Endothelial cell of umbilical vein (primary cell): Measurements from ENCODE around the gene GRM6. TPM values are rescaled to one million over a fixed set of nuclear protein-coding genes. Genes with fewer than 3 reads are reported as not detected.

Source experiments
- Bru-seq: library from RNA; stranded (reverse); fragments of 400-500 nt; gene quantifications from one replicate; lab custom pipeline; 2021; lab: Mats Ljungman, UMichigan
- BruChase-seq, 2 experiments: library from RNA; stranded (reverse); fragments of 400-500 nt; gene quantifications; one replicate each; lab custom pipeline; 2021; lab: Mats Ljungman, UMichigan
- BruUV-seq: library from RNA; stranded (reverse); fragments of 400-500 nt; replicated peaks from 2 replicates; lab custom pipeline; 2021; lab: Mats Ljungman, UMichigan
- CTCF ChIA-PET: fragments of 300-600, 350-600 bp; sonication (Branson Sonifier 250); formaldehyde crosslinking; loops from one replicate; lab custom pipeline; 2021; ENCODE audit warnings: antibody characterized with exemption, inconsistent platforms; lab: Charles Lee
- POLR2A ChIA-PET: fragments of 300-600, 350-600 bp; sonication (Branson Sonifier 250); formaldehyde crosslinking; loops from one replicate; lab custom pipeline; 2021; ENCODE audit warnings: antibody characterized with exemption, inconsistent platforms; lab: Charles Lee
- DNase-seq: peaks from one replicate; pipeline ENCODE4 v3.0.0-alpha.2; 2011; ENCODE audit warnings: low read depth, low spot score
- FAIRE-seq: peaks from 2 replicates; lab custom pipeline; 2011; peaks lifted over from hg19 to GRCh38; lab: Jason Lieb, UNC
- H2AFZ ChIP-seq: 2 replicates; pipeline ENCODE4 v1.6.0; 2012; ENCODE audit warnings: low read depth, low read length, control low read depth, inconsistent platforms
- H3K27ac ChIP-seq: 2 replicates; pipeline ENCODE4 v1.5.1; 2011; ENCODE audit warnings: low read depth, mild to moderate bottlenecking, control low read depth, low read length, moderate library complexity; ENCODE audit not compliant: insufficient read depth
- H3K27me3 ChIP-seq, 2 experiments: 2 replicates each; pipeline versions ENCODE4 v1.6.0 to v1.6.1; 2011; ENCODE audit warnings: low read length in 2 of 2, mixed read lengths in 1 of 2; ENCODE audit not compliant: control insufficient read depth in 2 of 2, insufficient read depth in 2 of 2
- H3K36me3 ChIP-seq, 2 experiments: 2 replicates in 1 of 2; 3 replicates in 1 of 2; pipeline ENCODE4 v1.5.1; 2011; ENCODE audit warnings: low read length in 2 of 2, mild to moderate bottlenecking in 1 of 2, moderate library complexity in 1 of 2; ENCODE audit not compliant: control insufficient read depth in 2 of 2, insufficient read depth in 2 of 2; ENCODE audit errors: extremely low read depth in 1 of 2
- H3K4me1 ChIP-seq: 3 replicates; pipeline ENCODE4 v1.5.1; 2011; ENCODE audit warnings: mild to moderate bottlenecking, low read length; ENCODE audit not compliant: control insufficient read depth, insufficient read depth; ENCODE audit errors: extremely low read depth
- H3K4me2 ChIP-seq: 2 replicates; pipeline ENCODE4 v1.6.1; 2011; ENCODE audit warnings: low read length, control low read depth, mixed read lengths; ENCODE audit not compliant: insufficient read depth
- H3K4me3 ChIP-seq, 3 experiments: fragments of 200-600 bp in 1 of 3; sonication (generic), shearing (Covaris generic) in 1 of 3; replicated peaks in 1 of 3; 2 replicates each; pipeline ENCODE4 v1.5.1; 2011 to 2016; ENCODE audit warnings: control low read depth in 3 of 3, low read length in 3 of 3, mild to moderate bottlenecking in 2 of 3, inconsistent platforms in 1 of 3, low read depth in 1 of 3, moderate library complexity in 1 of 3; ENCODE audit not compliant: insufficient read depth in 1 of 3
- H3K79me2 ChIP-seq: 2 replicates; pipeline ENCODE4 v1.6.0; 2012; ENCODE audit warnings: low read length, inconsistent platforms; ENCODE audit not compliant: control insufficient read depth, insufficient read depth
- H3K9ac ChIP-seq: replicated peaks from 2 replicates; pipeline ENCODE3; 2011; ENCODE audit warnings: low read length, control low read depth; ENCODE audit not compliant: insufficient read depth; ENCODE audit errors: extremely low read depth
- H3K9me1 ChIP-seq: replicated peaks from 3 replicates; pipeline ENCODE4 v1.6.0; 2011; ENCODE audit warnings: mild to moderate bottlenecking, low read length; ENCODE audit not compliant: control insufficient read depth, insufficient read depth; ENCODE audit errors: extremely low read depth
- H3K9me3 ChIP-seq: replicated peaks from 2 replicates; pipeline ENCODE4 v1.5.1; 2012; ENCODE audit warnings: low read length, inconsistent platforms; ENCODE audit not compliant: control insufficient read depth, insufficient read depth
- H4K20me1 ChIP-seq: replicated peaks from 2 replicates; pipeline ENCODE3; 2011; ENCODE audit warnings: mild to moderate bottlenecking, low read length; ENCODE audit not compliant: control insufficient read depth, insufficient read depth; ENCODE audit errors: extremely low read depth
- EZH2 ChIP-seq: IDR thresholded peaks from 2 replicates; pipeline ENCODE4 v1.6.1; 2012; ENCODE audit warnings: borderline replicate concordance, low read depth, mild to moderate bottlenecking, moderate library complexity, low read length, inconsistent platforms; ENCODE audit not compliant: severe bottlenecking
- GATA2 ChIP-seq: IDR thresholded peaks from 2 replicates; pipeline ENCODE4 v1.7.0; 2011; ENCODE audit warnings: low read depth, mild to moderate bottlenecking, moderate library complexity, mixed read lengths, low read length; ENCODE audit not compliant: insufficient read length, insufficient read depth
- POLR2A ChIP-seq: IDR thresholded peaks from 2 replicates; pipeline ENCODE4 v1.6.1; 2012; ENCODE audit warnings: low read depth, mild to moderate bottlenecking, control low read depth, low read length
- dilution Hi-C: fragments of 300-500 bp; cut with MboI; formaldehyde crosslinking; loops from one replicate; pipeline ENCODE4 v1.15.0; 2019; ENCODE audit warnings: low sequenced_read_pairs; ENCODE audit not compliant: extremely low pct_ligation_motif_present
- intact Hi-C: fragments of 100-400 bp; cut with micrococcal nuclease; formaldehyde crosslinking; loops from one replicate; pipeline ENCODE4 v1.10.0; 2022
- long read RNA-seq: library from polyadenylated mRNA; stranded (forward); transcript quantifications from one replicate; pipeline ENCODE4 v2.0.0, GENCODE V29; 2021
- polyA minus RNA-seq, 3 experiments: library from RNA; depleted of rRNA, polyadenylated mRNA; stranded (reverse); fragments of >200 nt; gene quantifications; 1 replicate in 1 of 3; 2 replicates in 2 of 3; pipeline ENCODE4 v1.2.3, GENCODE V29; 2011
- polyA plus RNA-seq, 4 experiments: library from polyadenylated mRNA; depleted of rRNA in 3 of 4; stranded (reverse) in 3 of 4; unstranded in 1 of 4; fragments of >200 nt; gene quantifications; 2 replicates each; pipeline versions ENCODE4 v1.2.1 to v1.2.3, GENCODE V29; 2011 to 2012; ENCODE audit warnings: missing spikeins in 1 of 4
- total RNA-seq: library from RNA; stranded (reverse); gene quantifications from 2 replicates; pipeline ENCODE4 v1.2.3, GENCODE V29; 2021
- TF ChIP-seq, protein P1 (sequence below): IDR thresholded peaks from 2 replicates; pipeline ENCODE4 v1.6.1; 2011; ENCODE audit not compliant: insufficient read depth, insufficient read length
- TF ChIP-seq, protein P2 (sequence below), 2 donors: IDR thresholded peaks; 1 replicate in 1 of 2; 2 replicates in 1 of 2; pipeline ENCODE4 v1.5.1; 2011; ENCODE audit warnings: low read length in 2 of 2, mild to moderate bottlenecking in 2 of 2, moderate library complexity in 2 of 2, control low read depth in 1 of 2, inconsistent platforms in 1 of 2, low read depth in 1 of 2; ENCODE audit not compliant: insufficient read depth in 1 of 2; ENCODE audit errors: extremely low read depth in 1 of 2

The GRM6 gene
- not detected in 2 replicates for total RNA-seq
- not detected in 2 replicates for polyA plus RNA-seq
- polyA plus RNA-seq (2011; cell fraction: cytosol; rRNA removed), result not detected in 2 replicates
- not detected in 2 replicates for polyA plus RNA-seq (2011; cell fraction: nucleus; rRNA removed)
- not detected in 2 replicates for polyA plus RNA-seq (2012)
- polyA minus RNA-seq, result not detected in 2 replicates
- not detected for polyA minus RNA-seq (2011; cell fraction: cytosol; rRNA and poly(A)+ RNA removed)
- polyA minus RNA-seq (2011; cell fraction: nucleus; rRNA and poly(A)+ RNA removed), result not detected in 2 replicates
- not detected for Bru-seq, nascent RNA
- not detected for BruChase-seq, experiment 1, labeled RNA remaining after a 6-hour chase
- BruChase-seq, experiment 2, labeled RNA remaining after a 2-hour chase, result not detected
- long read RNA-seq, result 0 reads

DNA sequence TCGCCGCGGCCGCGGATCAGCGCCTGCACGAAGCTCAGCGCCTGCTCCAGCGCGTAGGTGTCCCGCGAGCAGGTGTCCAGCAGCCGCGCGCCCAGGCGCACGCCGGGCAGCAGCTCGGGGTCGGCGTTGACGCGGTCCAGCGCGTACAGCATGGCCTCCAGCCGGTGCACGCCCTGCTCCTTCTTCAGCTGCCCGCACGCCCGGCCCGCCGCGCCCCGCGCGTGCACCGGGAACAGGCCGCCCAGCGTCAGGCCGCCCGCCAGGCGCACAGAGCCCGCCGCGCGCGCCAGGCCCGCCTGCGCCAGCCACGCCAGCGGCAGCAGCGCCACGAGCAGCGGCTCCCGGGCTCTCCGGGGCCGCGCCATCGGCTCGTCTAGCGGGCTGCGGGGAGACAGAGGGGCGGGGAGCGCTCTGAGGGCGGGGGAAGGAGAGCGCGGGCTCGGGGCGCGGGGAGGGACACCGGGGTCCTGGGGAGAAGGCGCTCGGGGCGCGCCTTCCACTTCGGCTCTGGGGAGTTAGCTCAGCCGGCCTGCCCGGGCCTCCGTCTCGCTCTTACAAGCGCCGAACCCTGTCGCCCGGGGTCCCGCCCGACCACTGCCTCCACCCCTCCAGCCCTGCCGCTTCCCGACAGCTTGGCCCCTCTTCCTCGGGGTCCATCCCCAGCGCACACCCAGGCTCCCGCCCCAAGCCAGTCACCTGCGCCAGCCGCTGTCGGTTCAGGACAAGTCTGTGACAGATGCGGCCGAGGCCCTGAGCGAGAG lies at the start of gene GRM6:
Gene GRM6 (minus strand): TSS at position 741 of the 761 bp plus-strand sequence. CDS start 376 bp downstream, at position 365.
- no peak within 1 kb of the TSS for H3K9ac ChIP-seq
- no peaks in the 10 kb centered on the region for H3K9me1 ChIP-seq
- no peak within 1 kb of the TSS for H3K4me3 ChIP-seq
- no peaks in the 10 kb centered on the region for H3K27me3 ChIP-seq
- no peak for FAIRE-seq
- no peak for DNase-seq
- no TSS peak for BruUV-seq
- H4K20me1 ChIP-seq, result no peaks in the 10 kb centered on the region
- dilution Hi-C loops, result no loop called here
- H3K27ac ChIP-seq, result no peak within 1 kb of the TSS
- ChIA-PET CTCF (no interaction called here), POLR2A (no interaction called here)
- TF ChIP-seq POLR2A, result no peak
- no peak for TF ChIP-seq GATA2
- TF ChIP-seq, protein P1, sequence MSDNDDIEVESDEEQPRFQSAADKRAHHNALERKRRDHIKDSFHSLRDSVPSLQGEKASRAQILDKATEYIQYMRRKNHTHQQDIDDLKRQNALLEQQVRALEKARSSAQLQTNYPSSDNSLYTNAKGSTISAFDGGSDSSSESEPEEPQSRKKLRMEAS, result no peak
- H3K4me2 ChIP-seq, result no peak within 1 kb of the TSS
- H3K79me2 ChIP-seq, result no peaks in the 10 kb centered on the region
- H3K4me1 ChIP-seq, result no peaks in the 10 kb centered on the region
- no peaks in the 10 kb centered on the region for H3K36me3 ChIP-seq
- peaks cover 2% of the 10 kb centered on the region for H3K9me3 ChIP-seq
- intact Hi-C loops, result no loop called here
- no peak within 1 kb of the TSS for H2AFZ ChIP-seq

DNA sequence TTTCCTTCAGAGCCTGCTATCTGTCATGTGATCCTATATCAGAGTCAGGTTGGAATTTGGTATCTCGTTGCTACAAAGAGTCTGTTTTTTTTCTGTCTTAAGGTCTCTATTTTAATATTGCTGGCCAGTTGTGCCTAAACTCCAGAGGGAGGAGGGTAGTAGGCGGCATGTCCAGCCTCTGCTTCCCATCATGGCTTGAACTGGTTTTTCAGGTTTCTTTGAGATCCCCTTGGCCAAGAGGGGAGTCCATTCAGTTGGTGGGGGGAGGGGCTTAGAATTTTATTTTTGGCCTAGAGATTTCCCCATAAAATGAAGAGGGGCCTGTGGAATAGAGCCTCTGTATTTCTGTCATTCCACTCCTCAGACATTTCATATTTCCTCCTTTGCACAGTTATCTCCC lies 49.6 kb upstream of the GRM6 start:
- Histone ChIP-seq H3K9me1 (no peaks in the 10 kb centered on the region), H3K4me3 (no peak overlapping the region), H3K4me2 (no peak overlapping the region), H3K36me3 (no peaks in the 10 kb centered on the region), H2AFZ (no peak overlapping the region), H3K4me1 (no peaks in the 10 kb centered on the region), H3K27ac (no peak overlapping the region), H3K27me3 (no peaks in the 10 kb centered on the region), H3K9me3 (no peaks in the 10 kb centered on the region), H4K20me1 (no peaks in the 10 kb centered on the region), H3K9ac (no peak overlapping the region), H3K79me2 (no peaks in the 10 kb centered on the region)
- TF ChIP-seq, protein P1, result no peak
- TF ChIP-seq POLR2A, result no peak
- TF ChIP-seq, protein P2, sequence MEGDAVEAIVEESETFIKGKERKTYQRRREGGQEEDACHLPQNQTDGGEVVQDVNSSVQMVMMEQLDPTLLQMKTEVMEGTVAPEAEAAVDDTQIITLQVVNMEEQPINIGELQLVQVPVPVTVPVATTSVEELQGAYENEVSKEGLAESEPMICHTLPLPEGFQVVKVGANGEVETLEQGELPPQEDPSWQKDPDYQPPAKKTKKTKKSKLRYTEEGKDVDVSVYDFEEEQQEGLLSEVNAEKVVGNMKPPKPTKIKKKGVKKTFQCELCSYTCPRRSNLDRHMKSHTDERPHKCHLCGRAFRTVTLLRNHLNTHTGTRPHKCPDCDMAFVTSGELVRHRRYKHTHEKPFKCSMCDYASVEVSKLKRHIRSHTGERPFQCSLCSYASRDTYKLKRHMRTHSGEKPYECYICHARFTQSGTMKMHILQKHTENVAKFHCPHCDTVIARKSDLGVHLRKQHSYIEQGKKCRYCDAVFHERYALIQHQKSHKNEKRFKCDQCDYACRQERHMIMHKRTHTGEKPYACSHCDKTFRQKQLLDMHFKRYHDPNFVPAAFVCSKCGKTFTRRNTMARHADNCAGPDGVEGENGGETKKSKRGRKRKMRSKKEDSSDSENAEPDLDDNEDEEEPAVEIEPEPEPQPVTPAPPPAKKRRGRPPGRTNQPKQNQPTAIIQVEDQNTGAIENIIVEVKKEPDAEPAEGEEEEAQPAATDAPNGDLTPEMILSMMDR (IDR thresholded peaks at IDR 0.05; ENCODE audit: extremely low read depth in 1 of 2, insufficient read depth in 1 of 2, low read depth in 1 of 2, low read length in 2 of 2), result no peak
- TF ChIP-seq EZH2, result no peak
- FAIRE-seq, result no peak
- intact Hi-C loops, result no loop called here
- POLR2A ChIA-PET, result no interaction called here
- DNase-seq, result no peak
- dilution Hi-C loops, result no loop called here
- no TSS peak for BruUV-seq
- CTCF ChIA-PET, result no interaction called here
